Measurements from ENCODE around the gene LGR5. TPM values are rescaled to one million over a fixed set of nuclear protein-coding genes. Genes with fewer than 3 reads are reported as not detected.

Gene LGR5
- total RNA-seq, 1 donor from 2014 or later, result not detected

DNA sequence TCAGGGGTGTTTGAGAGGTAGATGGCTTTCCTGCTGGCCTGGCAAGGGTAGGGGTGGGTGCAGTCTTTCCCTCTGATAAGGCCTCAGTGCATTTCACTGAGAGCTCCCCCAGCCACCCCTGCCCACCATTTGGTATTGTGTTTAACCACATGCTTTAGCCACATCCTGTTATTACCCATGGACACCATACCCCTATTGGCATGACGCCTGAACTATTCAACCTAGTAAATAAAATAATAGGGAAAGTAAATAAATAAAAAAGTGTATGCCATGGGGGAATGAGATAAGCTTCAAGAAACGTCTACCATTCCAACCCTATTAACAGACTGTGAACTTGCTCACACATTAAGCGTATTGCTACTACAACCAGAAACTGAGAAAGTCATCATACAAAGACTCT lies 7.6 kb upstream of the LGR5 start:
- intact Hi-C loops (cut with micrococcal nuclease), result no loop called here
- no peak for DNase-seq
- ATAC-seq, result no peak

DNA sequence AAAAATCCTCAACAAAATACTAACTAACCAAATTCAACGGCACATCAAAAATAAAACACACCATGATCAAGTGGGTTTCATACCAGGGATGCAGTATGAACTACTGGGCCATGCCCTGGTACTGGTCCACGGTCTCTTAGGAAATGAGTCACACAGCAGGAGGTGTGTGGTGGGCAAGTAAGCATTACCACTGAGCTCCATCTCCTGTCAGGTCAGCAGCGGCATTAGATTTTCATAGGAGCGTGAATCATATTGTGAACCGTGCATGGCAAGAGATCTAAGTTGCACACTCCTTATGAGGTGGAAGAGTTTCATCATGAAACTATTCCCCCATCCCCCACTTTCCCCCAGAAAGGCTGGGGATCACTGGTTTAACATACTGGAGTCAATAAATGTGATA lies 6.7 kb upstream of the LGR5 start:
- intact Hi-C loops (cut with micrococcal nuclease), result no loop called here
- DNase-seq (no peak), ATAC-seq (no peak)

DNA sequence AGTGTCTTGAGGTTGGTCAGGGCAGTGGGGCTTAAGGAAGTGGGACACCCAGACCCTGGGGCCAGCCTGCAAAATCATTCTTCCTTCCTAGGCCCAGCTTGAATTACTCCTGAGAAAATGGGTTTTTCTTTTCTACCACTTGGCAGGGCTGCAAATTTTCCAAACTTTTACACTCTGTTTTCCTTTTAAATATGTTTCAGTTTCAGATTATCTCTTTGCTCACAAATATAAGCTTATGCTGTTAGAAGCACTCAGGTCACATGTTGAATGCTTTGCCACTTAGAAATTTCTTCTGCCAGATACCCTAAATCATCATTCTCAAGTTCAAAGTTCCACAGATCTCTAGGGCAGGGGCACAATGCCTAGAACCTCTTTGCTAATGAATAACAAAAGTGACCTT lies 2.9 kb upstream of the LGR5 start:
- no peak for ATAC-seq
- DNase-seq, result no peak
- intact Hi-C loops (cut with micrococcal nuclease), result no loop called here

GRCh38 chr12:71438670-71439361 lies 782 bp upstream of the LGR5 start:
- ATAC-seq, result no peak
- intact Hi-C loops (cut with micrococcal nuclease), result no loop called here
- no peak for DNase-seq

- intact Hi-C loops (cut with micrococcal nuclease), result no loop called here
- ATAC-seq (no peak), DNase-seq (no peak)
Observed at GRCh38 chr12:71439362-71439612, 311 bp upstream of the LGR5 start.

GRCh38 chr12:71440345-71440762 lies 756 bp downstream of the LGR5 start:
- ATAC-seq (no peak), DNase-seq (no peak)
- intact Hi-C loops (cut with micrococcal nuclease), result no loop called here

GRCh38 chr12:71440763-71441748 lies 1.5 kb downstream of the LGR5 start:
- intact Hi-C loops (cut with micrococcal nuclease), result no loop called here
- ATAC-seq (no peak), DNase-seq (no peak)

- DNase-seq (no peak), ATAC-seq (no peak)
- intact Hi-C loops (cut with micrococcal nuclease), result no loop called here
Observed at GRCh38 chr12:71441836-71442566, 2.4 kb downstream of the LGR5 start.

- DNase-seq (no peak), ATAC-seq (no peak)
- intact Hi-C loops (cut with micrococcal nuclease), result no loop called here
Observed at GRCh38 chr12:71442567-71442931, 3.0 kb downstream of the LGR5 start.

DNA sequence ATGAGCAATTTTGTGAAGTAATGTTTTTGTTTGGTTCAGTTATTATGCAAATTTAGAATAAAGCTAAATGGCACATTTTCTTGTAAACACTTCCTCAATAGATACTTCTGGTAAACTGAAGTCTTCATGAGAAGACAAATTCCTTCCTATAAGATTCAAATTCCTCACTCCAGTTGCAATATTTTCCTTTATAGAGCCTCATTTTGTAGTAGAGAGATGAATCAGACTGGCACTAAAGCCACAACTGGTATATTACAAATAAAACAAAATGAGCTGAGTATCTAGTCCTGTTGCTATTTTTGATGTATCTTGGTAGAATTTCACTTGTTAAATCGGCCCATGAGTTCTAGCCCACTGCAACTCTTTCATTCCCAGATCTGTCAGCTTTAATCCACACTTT lies 5.5 kb downstream of the LGR5 start:
- DNase-seq (no peak), ATAC-seq (no peak)
- intact Hi-C loops (cut with micrococcal nuclease), result no loop called here

DNA sequence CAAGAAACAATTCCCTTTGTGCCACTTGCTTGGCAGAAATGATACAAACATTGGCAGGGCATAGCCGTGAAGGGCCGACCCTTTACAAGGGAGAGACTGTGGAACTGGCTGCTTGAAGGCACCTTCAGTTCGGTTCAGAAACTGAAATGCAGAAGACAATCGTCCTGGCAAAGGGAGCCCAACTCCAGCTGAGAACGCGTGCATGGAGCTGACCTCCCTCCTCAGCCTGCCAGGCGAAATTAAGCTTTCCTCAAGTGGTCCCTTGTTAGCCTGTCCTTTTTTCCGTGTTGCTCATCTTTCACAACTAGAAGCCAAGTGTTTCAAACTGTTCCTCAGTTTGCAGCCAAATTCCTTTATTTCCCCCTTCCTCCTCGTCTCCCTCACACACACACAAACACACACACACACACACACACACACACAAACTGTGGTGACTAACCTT lies 8.1 kb downstream of the LGR5 start:
- intact Hi-C loops (cut with micrococcal nuclease), result no loop called here
- DNase-seq (no peak), ATAC-seq (no peak)

DNA sequence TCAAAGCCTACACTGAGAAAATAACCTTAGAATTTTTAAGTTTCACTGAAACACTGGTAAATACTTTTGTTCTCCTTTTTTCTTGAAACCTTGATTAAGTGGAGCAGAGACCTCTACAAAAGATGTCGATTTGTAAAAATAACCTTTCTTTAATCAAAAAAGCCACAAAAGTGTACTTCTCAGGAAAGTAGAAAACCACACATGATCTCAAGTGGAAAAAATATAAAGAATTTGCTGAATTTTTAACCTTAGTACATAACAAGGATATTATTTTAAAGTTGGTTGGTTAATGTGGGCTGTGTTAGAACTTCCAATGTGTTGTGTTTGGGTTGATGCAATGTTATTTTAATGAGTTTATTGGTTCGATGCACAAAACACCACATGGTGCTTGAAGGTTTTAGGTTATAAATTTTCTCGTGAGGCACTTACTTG lies 8.6 kb downstream of the LGR5 start:
- ATAC-seq (no peak), DNase-seq (no peak)
- intact Hi-C loops (cut with micrococcal nuclease), result no loop called here

DNA sequence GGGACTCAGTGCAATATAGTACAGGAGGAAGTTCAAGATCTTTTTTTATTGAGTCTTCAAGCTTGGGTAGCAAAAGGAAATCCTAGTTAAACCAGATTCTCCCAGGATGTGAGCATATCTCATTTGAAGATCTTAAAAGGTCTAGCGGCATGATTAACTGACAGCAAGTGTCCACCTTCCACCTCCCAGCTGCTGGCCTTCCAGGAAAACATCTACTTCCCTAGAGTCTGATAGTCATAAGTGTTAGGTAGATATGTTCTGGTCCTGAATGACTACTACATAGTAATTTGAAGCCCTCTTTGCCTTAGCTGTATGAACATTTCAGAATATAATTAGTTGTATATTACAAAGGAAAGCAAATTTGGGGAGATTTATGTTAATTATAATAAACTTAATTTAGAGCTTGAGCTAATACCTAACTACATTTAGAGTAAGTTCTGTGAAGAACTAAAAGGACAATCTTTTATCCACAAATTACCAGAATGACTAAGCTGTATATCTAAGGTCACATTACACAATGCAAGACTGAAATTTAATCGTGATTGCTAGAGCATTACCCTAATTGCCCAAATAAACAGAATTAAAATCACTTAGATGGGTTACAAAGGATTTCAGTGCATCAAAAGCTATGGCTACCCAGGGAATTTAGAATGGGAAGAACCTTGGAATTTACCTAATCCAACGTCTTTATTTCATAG lies 9.9 kb downstream of the LGR5 start:
- intact Hi-C loops (cut with micrococcal nuclease), result no loop called here
- ATAC-seq, result no peak
- no peak for DNase-seq

DNA sequence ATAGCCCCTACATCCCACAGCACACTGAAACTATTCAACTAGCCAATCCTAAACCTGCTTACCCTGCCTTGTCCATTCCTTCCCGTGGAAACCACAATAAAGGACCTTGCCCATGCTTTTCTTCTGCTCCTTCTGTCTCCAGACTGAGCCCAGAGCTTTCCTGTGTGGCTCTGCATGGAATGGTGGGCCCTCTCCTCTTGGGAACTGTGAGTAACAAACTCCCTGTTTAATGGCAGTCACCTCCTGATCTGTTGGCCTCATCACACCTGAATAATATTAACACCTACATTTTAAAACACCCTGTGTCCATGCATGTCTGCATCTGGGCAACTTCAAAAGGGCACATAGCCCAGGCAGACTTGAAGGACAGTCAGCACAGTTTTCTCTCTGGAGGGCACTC lies 12.4 kb downstream of the LGR5 start:
- DNase-seq (no peak), ATAC-seq (no peak)
- intact Hi-C loops (cut with micrococcal nuclease), result no loop called here

DNA sequence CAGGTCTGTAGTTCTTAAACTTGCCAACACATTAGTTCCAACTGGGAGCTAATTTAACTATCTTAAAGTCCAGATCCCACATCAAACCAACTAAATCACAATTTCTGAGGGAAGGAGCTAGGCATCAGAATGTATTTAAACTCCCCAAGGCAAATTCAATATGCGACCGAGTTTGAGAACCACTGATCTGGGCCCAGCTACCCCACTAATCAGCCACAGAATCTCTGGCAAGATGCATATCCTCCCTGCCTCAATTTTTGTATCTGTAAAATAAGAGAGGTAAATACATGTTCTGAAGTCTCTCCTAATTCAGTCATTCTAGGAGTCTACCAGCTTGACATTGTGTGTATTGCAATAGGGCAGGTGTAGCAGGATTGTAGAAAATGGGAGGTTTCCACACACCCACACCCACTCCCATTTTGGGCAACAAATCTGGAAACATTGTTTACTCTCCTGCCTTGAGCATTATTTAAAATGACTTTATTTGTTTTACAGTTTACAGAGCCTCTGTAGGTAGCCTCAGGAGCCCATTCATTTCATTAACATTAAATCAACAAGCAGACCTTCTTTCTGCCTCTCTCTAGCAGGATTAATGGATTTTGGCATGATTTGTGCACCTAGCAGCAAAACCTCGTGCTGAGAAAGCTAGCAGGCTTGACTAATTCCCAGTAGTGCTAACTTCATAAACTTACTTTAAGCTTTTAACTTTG lies 15.6 kb downstream of the LGR5 start:
- ATAC-seq (no peak), DNase-seq (no peak)
- intact Hi-C loops (cut with micrococcal nuclease), result no loop called here

DNA sequence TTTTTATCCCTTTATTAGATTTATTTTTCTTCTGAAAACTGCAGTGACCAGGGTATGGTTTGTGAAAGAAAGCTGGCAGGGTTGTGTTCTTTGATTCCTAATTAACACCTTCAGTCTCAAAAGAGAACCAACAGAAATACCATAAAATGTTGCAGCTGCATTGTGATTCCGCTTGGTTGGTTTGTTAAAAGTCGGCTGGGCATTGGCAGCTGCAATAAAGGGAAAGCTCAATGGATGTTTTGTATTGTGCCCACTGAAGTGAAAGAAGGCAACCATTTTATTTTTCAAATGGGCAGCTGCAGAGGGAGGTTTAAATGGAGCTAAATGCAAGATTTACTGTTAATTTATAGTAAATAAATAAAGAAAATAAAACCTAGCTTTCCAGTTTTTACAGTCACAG lies 16.7 kb downstream of the LGR5 start:
- ATAC-seq (no peak), DNase-seq (no peak)
- intact Hi-C loops (cut with micrococcal nuclease), result no loop called here

GRCh38 chr12:71456990-71457389 lies 17.4 kb downstream of the LGR5 start:
- no peak for ATAC-seq
- intact Hi-C loops (cut with micrococcal nuclease), result no loop called here
- DNase-seq, result no peak

- no peak for ATAC-seq
- no peak for DNase-seq
- intact Hi-C loops (cut with micrococcal nuclease), result no loop called here
Observed at GRCh38 chr12:71460318-71460717, 20.7 kb downstream of the LGR5 start.
